GM19035 (cell line): Measurements from ENCODE around the gene SERINC1.

Experiments used
- ATAC-seq: cut with Tn5 transposase; IDR thresholded peaks from one replicate; pipeline ENCODE4 v1.9.1; 2021; ENCODE audit not compliant: unreplicated experiment

SERINC1 gene

GRCh38 chr6:122394016-122394415 is 77.6 kb downstream of the SERINC1 start:
- ATAC-seq = no peak

DNA sequence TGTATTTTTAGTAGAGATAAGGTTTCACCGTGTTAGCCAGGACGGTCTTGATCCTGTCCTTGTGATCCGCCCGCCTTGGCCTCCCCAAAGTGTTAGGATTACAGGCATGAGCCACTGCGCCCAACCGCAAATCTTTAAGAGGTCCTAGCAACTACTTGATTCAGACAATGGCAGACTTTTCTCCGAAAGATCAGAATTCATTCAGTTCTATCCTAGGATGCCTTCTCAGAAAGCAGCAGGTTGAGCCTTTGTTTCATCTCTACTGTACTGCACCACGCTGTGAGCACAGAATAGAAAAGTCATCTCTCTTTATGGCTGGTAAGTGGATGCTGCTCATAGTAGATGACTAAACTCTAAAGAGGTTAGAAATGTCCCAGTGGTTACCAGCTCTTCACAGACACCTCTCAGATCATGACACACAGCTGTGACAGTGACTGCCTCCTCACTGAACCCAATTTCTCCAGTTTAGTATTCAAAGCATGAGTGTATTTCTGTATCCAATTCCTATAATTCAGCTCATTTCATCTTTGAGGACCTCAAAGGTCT is 78.2 kb downstream of the SERINC1 start:
- ATAC-seq = peak; percentile 53
